ENCODE data around the gene XG.
"Not testable (repeated sequence)": the region's sequence is repeated elsewhere in the genome, so short reads cannot be mapped to it uniquely, and the experiment has no call there.

Gene XG

GRCh38 chrX:2751874-2752300 lies at the start of gene XG:
Gene XG (plus strand): TSS chrX:2752040. CDS start chrX:2752275, 235 bp downstream.
- not testable (repeated sequence) for DNase-seq (ENCODE audit: low spot score)

- no peak for DNase-seq (ENCODE audit: low spot score)
Observed at GRCh38 chrX:2703991-2704369, 47.9 kb upstream of the XG start.

- no peak for DNase-seq (ENCODE audit: low spot score)
Observed at GRCh38 chrX:2705046-2705832, 46.6 kb upstream of the XG start.

GRCh38 chrX:2707334-2707760 lies 44.5 kb upstream of the XG start:
- DNase-seq (ENCODE audit: low spot score) = peak; percentile 87

GRCh38 chrX:2708021-2708420 lies 43.8 kb upstream of the XG start:
- no peak for DNase-seq (ENCODE audit: low spot score)

- no peak for DNase-seq (ENCODE audit: low spot score)
Observed at GRCh38 chrX:2708592-2709188, 43.1 kb upstream of the XG start.

GRCh38 chrX:2709556-2709955 lies 42.3 kb upstream of the XG start:
- no peak for DNase-seq (ENCODE audit: low spot score)

GRCh38 chrX:2710041-2710840 lies 41.6 kb upstream of the XG start:
- DNase-seq (ENCODE audit: low spot score) = no peak

GRCh38 chrX:2711441-2711840 lies 40.4 kb upstream of the XG start:
- DNase-seq (ENCODE audit: low spot score) = no peak

- DNase-seq (ENCODE audit: low spot score) = no peak
Observed at GRCh38 chrX:2712428-2712827, 39.4 kb upstream of the XG start.

- DNase-seq (ENCODE audit: low spot score) = no peak
Observed at GRCh38 chrX:2712890-2713840, 38.7 kb upstream of the XG start.

GRCh38 chrX:2714551-2714950 lies 37.3 kb upstream of the XG start:
- no peak for DNase-seq (ENCODE audit: low spot score)

GRCh38 chrX:2715066-2715600 lies 36.7 kb upstream of the XG start:
- DNase-seq (ENCODE audit: low spot score) = no peak

GRCh38 chrX:2717312-2717711 lies 34.5 kb upstream of the XG start:
- DNase-seq (ENCODE audit: low spot score) = no peak

GRCh38 chrX:2718821-2719220 lies 33.0 kb upstream of the XG start:
- DNase-seq (ENCODE audit: low spot score) = no peak

GRCh38 chrX:2719774-2720447 lies 31.9 kb upstream of the XG start:
- no peak for DNase-seq (ENCODE audit: low spot score)

GRCh38 chrX:2723286-2723879 lies 28.5 kb upstream of the XG start:
- no peak for DNase-seq (ENCODE audit: low spot score)

- not testable (repeated sequence) for DNase-seq (ENCODE audit: low spot score)
Observed at GRCh38 chrX:2727264-2727663, 24.6 kb upstream of the XG start.

GRCh38 chrX:2732076-2732475 lies 19.8 kb upstream of the XG start:
- no peak for DNase-seq (ENCODE audit: low spot score)

GRCh38 chrX:2732649-2733048 lies 19.2 kb upstream of the XG start:
- DNase-seq (ENCODE audit: low spot score) = no peak

- DNase-seq (ENCODE audit: low spot score) = no peak
Observed at GRCh38 chrX:2733286-2733685, 18.6 kb upstream of the XG start.
